SK-N-SH (cell line): ENCODE data around the gene ACTN3.

Experiments
- EZH2phosphoT487 ChIP-seq: fragments of 200-600 bp; sonication (generic); IDR thresholded peaks from 2 replicates; pipeline ENCODE4 v1.6.1; 2017; ENCODE audit warnings: low read depth, mixed run types, mild to moderate bottlenecking, antibody characterized with exemption, moderate library complexity, borderline replicate concordance
- GABPA ChIP-seq: IDR thresholded peaks from 2 replicates; pipeline ENCODE4 v1.4.0; 2012; ENCODE audit warnings: low read depth, mild to moderate bottlenecking
- POLR2AphosphoS5 ChIP-seq: IDR thresholded peaks from 2 replicates; pipeline ENCODE4 v1.6.1; 2012; ENCODE audit warnings: low read depth, low read length
- TAF1 ChIP-seq: IDR thresholded peaks from 2 replicates; pipeline ENCODE4 v1.6.1; 2012; ENCODE audit warnings: low read depth, mild to moderate bottlenecking, low read length, moderate library complexity, borderline replicate concordance
- TCF12 ChIP-seq: IDR thresholded peaks from 2 replicates; pipeline ENCODE4 v1.4.0; 2012
- TF ChIP-seq, protein P1 (sequence below): fragments of 200-600 bp; sonication (generic); IDR thresholded peaks from 2 replicates; pipeline ENCODE4 v1.6.1; 2017; ENCODE audit warnings: antibody characterized with exemption, mild to moderate bottlenecking, moderate library complexity
- TF ChIP-seq, protein P2 (sequence below): IDR thresholded peaks from 2 replicates; pipeline ENCODE4 v1.4.0; 2012; ENCODE audit warnings: low read depth

DNA sequence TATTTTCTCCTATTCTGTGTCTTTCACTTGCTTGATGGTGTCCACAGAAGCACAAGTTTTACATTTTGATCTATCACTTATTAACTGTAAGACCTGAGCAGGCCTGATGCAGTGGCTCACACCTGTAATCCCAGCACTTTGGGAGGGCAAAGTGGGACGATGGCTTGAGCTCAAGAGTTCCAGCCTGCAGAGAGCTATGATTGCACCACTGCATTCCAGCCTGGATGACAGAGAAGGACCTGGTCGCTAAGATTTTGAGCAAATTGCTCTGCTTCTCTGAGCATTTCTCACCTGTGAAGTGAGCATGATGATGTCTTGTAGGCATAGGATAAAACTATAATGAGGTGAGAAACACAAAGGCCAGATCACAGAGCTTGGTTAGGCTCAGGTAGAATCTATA is 39.4 kb downstream of the ACTN3 start:
- TF ChIP-seq EZH2phosphoT487 (no peak), GABPA (no peak), TCF12 (no peak), TAF1 (no peak), POLR2AphosphoS5 (no peak)
- TF ChIP-seq, protein P1, sequence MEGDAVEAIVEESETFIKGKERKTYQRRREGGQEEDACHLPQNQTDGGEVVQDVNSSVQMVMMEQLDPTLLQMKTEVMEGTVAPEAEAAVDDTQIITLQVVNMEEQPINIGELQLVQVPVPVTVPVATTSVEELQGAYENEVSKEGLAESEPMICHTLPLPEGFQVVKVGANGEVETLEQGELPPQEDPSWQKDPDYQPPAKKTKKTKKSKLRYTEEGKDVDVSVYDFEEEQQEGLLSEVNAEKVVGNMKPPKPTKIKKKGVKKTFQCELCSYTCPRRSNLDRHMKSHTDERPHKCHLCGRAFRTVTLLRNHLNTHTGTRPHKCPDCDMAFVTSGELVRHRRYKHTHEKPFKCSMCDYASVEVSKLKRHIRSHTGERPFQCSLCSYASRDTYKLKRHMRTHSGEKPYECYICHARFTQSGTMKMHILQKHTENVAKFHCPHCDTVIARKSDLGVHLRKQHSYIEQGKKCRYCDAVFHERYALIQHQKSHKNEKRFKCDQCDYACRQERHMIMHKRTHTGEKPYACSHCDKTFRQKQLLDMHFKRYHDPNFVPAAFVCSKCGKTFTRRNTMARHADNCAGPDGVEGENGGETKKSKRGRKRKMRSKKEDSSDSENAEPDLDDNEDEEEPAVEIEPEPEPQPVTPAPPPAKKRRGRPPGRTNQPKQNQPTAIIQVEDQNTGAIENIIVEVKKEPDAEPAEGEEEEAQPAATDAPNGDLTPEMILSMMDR: no peak
- TF ChIP-seq, protein P2, sequence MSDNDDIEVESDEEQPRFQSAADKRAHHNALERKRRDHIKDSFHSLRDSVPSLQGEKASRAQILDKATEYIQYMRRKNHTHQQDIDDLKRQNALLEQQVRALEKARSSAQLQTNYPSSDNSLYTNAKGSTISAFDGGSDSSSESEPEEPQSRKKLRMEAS: no peak
